ENCODE data around the gene AKAP13. TPM values are rescaled to one million over a fixed set of nuclear protein-coding genes. Genes with fewer than 3 reads are reported as not detected.
A peak's percentile ranks its signal among the peaks of the same experiment; 100 is the strongest.

Gene AKAP13
- total RNA-seq, 3 donors from 2014 or later, result 198 to 331 (median 259) TPM

GRCh38 chr15:85542895-85543331, 162.5 kb downstream of the AKAP13 start:
- DNase-seq (ENCODE audit: low spot score in 2 of 2), result no peak
- H3K27me3 ChIP-seq, result no peaks in the 10 kb centered on the region
- TF ChIP-seq POLR2A (IDR thresholded peaks at IDR 0.05), result no peak
- no peak for TF ChIP-seq POLR2AphosphoS5 (IDR thresholded peaks at IDR 0.05)
- no peak for TF ChIP-seq CTCF (IDR thresholded peaks at IDR 0.05)
- H3K36me3 ChIP-seq, result no peaks in the 10 kb centered on the region
- intact Hi-C loops (cut with DNase I; ENCODE audit: low total_unique reads), result no loop called here
- peak overlapping the region in 2 of 3 donors; percentile 34 to 53 for H3K4me3 ChIP-seq
- peak overlapping the region; percentile 84 for H3K27ac ChIP-seq
- H3K4me1 ChIP-seq, result no peaks in the 10 kb centered on the region
- H3K9me3 ChIP-seq, result no peaks in the 10 kb centered on the region

- peak in 2 of 3 donors; percentile 19 to 44 for TF ChIP-seq POLR2AphosphoS5 (IDR thresholded peaks at IDR 0.05)
- TF ChIP-seq POLR2A (IDR thresholded peaks at IDR 0.05), result no peak
- TF ChIP-seq CTCF (IDR thresholded peaks at IDR 0.05), result peak in 2 of 3 donors; percentile 17 to 45
- Histone ChIP-seq H3K9me3 (no peaks in the 10 kb centered on the region), H3K27ac (peak overlapping the region; percentile 84), H3K4me3 (peak overlapping the region; percentile 15 to 53 (median 34)), H3K4me1 (no peaks in the 10 kb centered on the region), H3K27me3 (no peaks in the 10 kb centered on the region), H3K36me3 (no peaks in the 10 kb centered on the region)
- DNase-seq (ENCODE audit: low spot score in 2 of 2), result peak; percentile 71 to 84
- intact Hi-C loops (cut with DNase I; ENCODE audit: low total_unique reads), result no loop called here
These were observed 163.3 kb downstream of the AKAP13 start for GRCh38 chr15:85543741-85544155.

GRCh38 chr15:85545185-85545584, 164.8 kb downstream of the AKAP13 start:
- peak overlapping the region in 2 of 3 donors; percentile 34 to 53 for H3K4me3 ChIP-seq
- H3K36me3 ChIP-seq, result no peaks in the 10 kb centered on the region
- TF ChIP-seq POLR2A (IDR thresholded peaks at IDR 0.05) (no peak), CTCF (IDR thresholded peaks at IDR 0.05) (no peak), POLR2AphosphoS5 (IDR thresholded peaks at IDR 0.05) (peak in 2 of 3 donors; percentile 47 to 66)
- no peak for DNase-seq (ENCODE audit: low spot score in 2 of 2)
- H3K27me3 ChIP-seq, result no peaks in the 10 kb centered on the region
- no peaks in the 10 kb centered on the region for H3K4me1 ChIP-seq
- no peaks in the 10 kb centered on the region for H3K9me3 ChIP-seq
- intact Hi-C loops (cut with DNase I; ENCODE audit: low total_unique reads), result no loop called here
- peak overlapping the region; percentile 84 to 85 for H3K27ac ChIP-seq

- Histone ChIP-seq H3K27me3 (no peaks in the 10 kb centered on the region), H3K27ac (peak overlapping the region; percentile 84 to 85), H3K9me3 (no peaks in the 10 kb centered on the region), H3K4me3 (peak overlapping the region in 2 of 3 donors; percentile 34 to 53), H3K4me1 (no peaks in the 10 kb centered on the region), H3K36me3 (no peaks in the 10 kb centered on the region)
- intact Hi-C loops (cut with DNase I; ENCODE audit: low total_unique reads), result no loop called here
- no peak for TF ChIP-seq POLR2AphosphoS5 (IDR thresholded peaks at IDR 0.05)
- no peak for TF ChIP-seq CTCF (IDR thresholded peaks at IDR 0.05)
- no peak for TF ChIP-seq POLR2A (IDR thresholded peaks at IDR 0.05)
- DNase-seq (ENCODE audit: low spot score in 2 of 2), result no peak
These were observed 165.3 kb downstream of the AKAP13 start for GRCh38 chr15:85545752-85546151.

GRCh38 chr15:85547386-85547785, 167.0 kb downstream of the AKAP13 start:
- TF ChIP-seq CTCF (IDR thresholded peaks at IDR 0.05) (no peak), POLR2A (IDR thresholded peaks at IDR 0.05) (no peak), POLR2AphosphoS5 (IDR thresholded peaks at IDR 0.05) (no peak)
- no peak for DNase-seq (ENCODE audit: low spot score in 2 of 2)
- Histone ChIP-seq H3K9me3 (no peaks in the 10 kb centered on the region), H3K36me3 (no peaks in the 10 kb centered on the region), H3K27ac (peak overlapping the region in 1 of 2 donors; percentile 38), H3K4me3 (no peak overlapping the region), H3K4me1 (no peaks in the 10 kb centered on the region), H3K27me3 (no peaks in the 10 kb centered on the region)
- intact Hi-C loops (cut with DNase I; ENCODE audit: low total_unique reads), result no loop called here

Measured in breast epithelium (tissue), 4 donors.